HCT116 (cell line): Measurements from ENCODE around the gene PMEPA1. TPM values are rescaled to one million over a fixed set of nuclear protein-coding genes. Genes with fewer than 3 reads are reported as not detected.

ENCODE experiments used
- ATAC-seq: fragments of 200-7000 bp; cut with Tn5 transposase; 2 replicates; pipeline ENCODE4 v1.9.1; 2020; ENCODE audit warnings: mild to moderate bottlenecking, moderate library complexity
- BruUV-seq: library from RNA; stranded (reverse); fragments of 400-500 nt; replicated peaks from 2 replicates; lab custom pipeline; 2021; lab: Mats Ljungman, UMichigan
- CTCF ChIA-PET: fragments of 300-600 bp; sonication (Branson Sonifier 250); formaldehyde crosslinking; loops from one replicate; lab custom pipeline; 2021; ENCODE audit warnings: antibody characterized with exemption; lab: Charles Lee
- POLR2A ChIA-PET: fragments of 300-600, 350-600 bp; sonication (Branson Sonifier 250); formaldehyde crosslinking; loops from one replicate; lab custom pipeline; 2021; ENCODE audit warnings: antibody characterized with exemption; lab: Charles Lee
- RAD21 ChIA-PET, 2 experiments: fragments of 300-600 bp; sonication (Branson Sonifier 250); formaldehyde crosslinking; loops; one replicate each; lab custom pipeline; 2023; ENCODE audit warnings: low total read pairs in 2 of 2; ENCODE audit not compliant: uncharacterized antibody in 2 of 2, unreplicated experiment in 2 of 2, low non-redundant PET in 1 of 2; lab: Charles Lee
- DNase-seq: peaks from one replicate; pipeline ENCODE4 v3.0.0-alpha.2; 2010; ENCODE audit warnings: low read depth, low spot score
- H2AFZ ChIP-seq: fragments of 200-600 bp; shearing (Covaris generic), sonication (generic); 2 replicates; pipeline ENCODE4 v1.6.1; 2017; ENCODE audit warnings: low read depth, mixed run types, mixed read lengths, antibody characterized with exemption, low read length; ENCODE audit not compliant: poor library complexity, severe bottlenecking
- H3K27ac ChIP-seq: 2 replicates; pipeline ENCODE4 v1.5.1; 2012; ENCODE audit warnings: low read depth, low read length
- H3K27me3 ChIP-seq: fragments of 200-600 bp; sonication (generic); 2 replicates; pipeline ENCODE4 v1.6.1; 2016; ENCODE audit warnings: mixed run types, low read length, mixed read lengths; ENCODE audit not compliant: insufficient read depth
- H3K36me3 ChIP-seq, 2 experiments: fragments of 200-500 bp in 1 of 2; fragments of 200-600 bp in 1 of 2; sonication (Bioruptor generic) in 1 of 2; sonication (generic) in 1 of 2; 2 replicates each; pipeline versions ENCODE4 v1.5.1 to v1.6.1; 2014 to 2016; ENCODE audit warnings: low read length in 2 of 2, inconsistent platforms in 1 of 2, mixed read lengths in 1 of 2, mixed run types in 1 of 2; ENCODE audit not compliant: insufficient read depth in 2 of 2, control insufficient read depth in 1 of 2
- H3K4me1 ChIP-seq, 2 experiments: fragments of 200-600 bp in 1 of 2; sonication (generic) in 1 of 2; 2 replicates each; pipeline versions ENCODE4 v1.5.1 to v1.6.1; 2012 to 2017; ENCODE audit warnings: low read length in 2 of 2, inconsistent platforms in 1 of 2, mild to moderate bottlenecking in 1 of 2, mixed read lengths in 1 of 2, mixed run types in 1 of 2, moderate library complexity in 1 of 2; ENCODE audit not compliant: insufficient read depth in 2 of 2, control insufficient read depth in 1 of 2
- H3K4me2 ChIP-seq: fragments of 200-600 bp; sonication (generic); 2 replicates; pipeline ENCODE4 v1.6.1; 2017; ENCODE audit warnings: mixed run types, low read length, mixed read lengths
- H3K4me3 ChIP-seq, 2 experiments: fragments of 200-600 bp in 1 of 2; sonication (generic) in 1 of 2; replicated peaks in 1 of 2; 2 replicates each; pipeline ENCODE4 v1.5.1; 2011 to 2016; ENCODE audit warnings: low read length in 2 of 2, control low read depth in 1 of 2, low read depth in 1 of 2, mild to moderate bottlenecking in 1 of 2, mixed read lengths in 1 of 2, mixed run types in 1 of 2
- H3K79me2 ChIP-seq: fragments of 200-600 bp; sonication (generic); 2 replicates; pipeline ENCODE4 v1.6.1; 2017; ENCODE audit warnings: mild to moderate bottlenecking, mixed run types, low read length, moderate library complexity, mixed read lengths; ENCODE audit not compliant: insufficient read depth
- H3K9ac ChIP-seq: fragments of 200-600 bp; sonication (generic); 2 replicates; pipeline ENCODE4 v1.6.1; 2016; ENCODE audit warnings: low read length, mixed read lengths
- H3K9me2 ChIP-seq: fragments of 200-600 bp; sonication (generic), shearing (Covaris generic); 2 replicates; pipeline ENCODE4 v1.6.1; 2017; ENCODE audit warnings: mixed run types, mild to moderate bottlenecking, moderate library complexity; ENCODE audit not compliant: insufficient read depth
- H3K9me3 ChIP-seq, 2 experiments: fragments of 200-500 bp in 1 of 2; fragments of 200-600 bp in 1 of 2; sonication (Bioruptor generic) in 1 of 2; sonication (generic) in 1 of 2; 2 replicates each; pipeline ENCODE4 v1.6.1; 2014 to 2017; ENCODE audit warnings: low read length in 2 of 2, mixed read lengths in 2 of 2, inconsistent platforms in 1 of 2, low read depth in 1 of 2, mild to moderate bottlenecking in 1 of 2, mixed run types in 1 of 2, moderate library complexity in 1 of 2; ENCODE audit not compliant: control insufficient read depth in 1 of 2, insufficient read depth in 1 of 2
- H4K20me1 ChIP-seq: fragments of 200-600 bp; sonication (generic), shearing (Covaris generic); 2 replicates; pipeline ENCODE4 v1.6.1; 2017; ENCODE audit warnings: mixed run types, mild to moderate bottlenecking, moderate library complexity; ENCODE audit not compliant: insufficient read depth
- ATF3 ChIP-seq: IDR thresholded peaks from 2 replicates; pipeline ENCODE4 v1.6.1; 2012
- CBX3 ChIP-seq: IDR thresholded peaks from 2 replicates; pipeline ENCODE4 v1.6.1; 2012; ENCODE audit warnings: low read depth
- CEBPB ChIP-seq: IDR thresholded peaks from 2 replicates; pipeline ENCODE4 v1.6.1; 2012; ENCODE audit warnings: low read depth
- CTCF ChIP-seq, 3 experiments: fragments of 200-600 bp in 1 of 3; sonication (generic) in 1 of 3; IDR thresholded peaks in 2 of 3; conservative IDR thresholded peaks in 1 of 3; 2 replicates each; pipeline ENCODE4 v1.5.1; 2012 to 2017; ENCODE audit warnings: low read depth in 2 of 3, low read length in 2 of 3, antibody characterized with exemption in 1 of 3, borderline replicate concordance in 1 of 3, control low read depth in 1 of 3, mild to moderate bottlenecking in 1 of 3, mixed read lengths in 1 of 3, mixed run types in 1 of 3, moderate library complexity in 1 of 3; ENCODE audit not compliant: insufficient read depth in 1 of 3
- EGR1 ChIP-seq: IDR thresholded peaks from 2 replicates; pipeline ENCODE4 v1.6.1; 2012; ENCODE audit warnings: low read depth
- ELF1 ChIP-seq: IDR thresholded peaks from 2 replicates; pipeline ENCODE4 v1.6.1; 2012; ENCODE audit warnings: low read depth, borderline replicate concordance
- EZH2phosphoT487 ChIP-seq: fragments of 200-600 bp; IDR thresholded peaks from 2 replicates; pipeline ENCODE4 v1.6.1; 2018; ENCODE audit warnings: antibody characterized with exemption, borderline replicate concordance
- FOSL1 ChIP-seq: IDR thresholded peaks from 2 replicates; pipeline ENCODE4 v1.6.1; 2012; ENCODE audit warnings: low read depth
- JUND ChIP-seq: IDR thresholded peaks from 2 replicates; pipeline ENCODE4 v1.6.1; 2012
- MAX ChIP-seq: IDR thresholded peaks from 2 replicates; pipeline ENCODE4 v1.6.1; 2012
- POLR2A ChIP-seq: IDR thresholded peaks from 2 replicates; pipeline ENCODE4 v1.7.0; 2011; ENCODE audit warnings: borderline replicate concordance; ENCODE audit not compliant: insufficient read depth, insufficient read length; ENCODE audit errors: extremely low read depth
- POLR2AphosphoS5 ChIP-seq: IDR thresholded peaks from 2 replicates; pipeline ENCODE4 v1.6.1; 2011; ENCODE audit warnings: mild to moderate bottlenecking, low read depth, low read length, moderate library complexity
- RAD21 ChIP-seq: IDR thresholded peaks from 2 replicates; pipeline ENCODE4 v1.6.1; 2012; ENCODE audit warnings: low read depth, mild to moderate bottlenecking
- REST ChIP-seq: IDR thresholded peaks from 2 replicates; pipeline ENCODE4 v1.6.1; 2012; ENCODE audit warnings: low read depth
- SRF ChIP-seq: IDR thresholded peaks from 2 replicates; pipeline ENCODE4 v1.6.1; 2012; ENCODE audit warnings: low read depth
- TCF7L2 ChIP-seq: IDR thresholded peaks from 2 replicates; pipeline ENCODE4 v1.7.0; 2011; ENCODE audit warnings: borderline replicate concordance, inconsistent platforms; ENCODE audit not compliant: insufficient read depth, insufficient read length; ENCODE audit errors: extremely low read depth
- YY1 ChIP-seq: IDR thresholded peaks from 2 replicates; pipeline ENCODE4 v1.6.1; 2011; ENCODE audit warnings: low read length, low read depth, moderate library complexity, mild to moderate bottlenecking; ENCODE audit not compliant: insufficient replicate concordance; ENCODE audit errors: extremely low read depth
- ZBTB33 ChIP-seq: IDR thresholded peaks from 2 replicates; pipeline ENCODE4 v1.6.1; 2011; ENCODE audit warnings: mild to moderate bottlenecking, low read length, moderate library complexity; ENCODE audit not compliant: insufficient replicate concordance; ENCODE audit errors: extremely low read depth
- ZFX ChIP-seq: fragments of 450-650 bp; IDR thresholded peaks from 2 replicates; pipeline ENCODE4 v1.6.1; 2017
- ZNF274 ChIP-seq: fragments of 200-500 bp; sonication (Bioruptor generic); IDR thresholded peaks from 2 replicates; pipeline ENCODE4 v1.6.1; 2014; ENCODE audit warnings: mild to moderate bottlenecking, low read depth, low read length, inconsistent platforms
- intact Hi-C: fragments of 100-400 bp; cut with micrococcal nuclease; formaldehyde crosslinking; loops from 2 replicates; pipeline ENCODE4 v1.10.0; 2022
- total RNA-seq: library from RNA; stranded (reverse); gene quantifications from one replicate; pipeline ENCODE4 v1.2.1, GENCODE V29; 2021; ENCODE audit not compliant: unreplicated experiment

The PMEPA1 gene
- total RNA-seq, 1 experiment from 2014 or later: 0.64 TPM

- Histone ChIP-seq H3K4me1 (no peaks in the 10 kb centered on the region), H3K9me2 (no peaks in the 10 kb centered on the region), H4K20me1 (no peaks in the 10 kb centered on the region), H3K27me3 (peaks cover 55% of the 10 kb centered on the region), H3K4me2 (no peak overlapping the region), H3K27ac (no peak overlapping the region), H3K79me2 (no peaks in the 10 kb centered on the region), H3K36me3 (no peaks in the 10 kb centered on the region), H3K9me3 (no peaks in the 10 kb centered on the region), H3K9ac (no peak overlapping the region), H3K4me3 (no peak overlapping the region), H2AFZ (no peak overlapping the region)
- TF ChIP-seq SRF (no peak), POLR2A (no peak), ZFX (no peak), ZBTB33 (no peak), MAX (no peak), EGR1 (no peak), FOSL1 (no peak), ATF3 (no peak), POLR2AphosphoS5 (no peak), CEBPB (no peak), EZH2phosphoT487 (no peak), JUND (no peak), ELF1 (no peak), ZNF274 (no peak), RAD21 (no peak), CTCF (IDR thresholded peaks at IDR 0.05 in 2 of 3, conservative IDR thresholded peaks at IDR 0.05 in 1 of 3; ENCODE audit: borderline replicate concordance in 1 of 3, insufficient read depth in 1 of 3, low read depth in 2 of 3, low read length in 2 of 3) (no peak), CBX3 (no peak), YY1 (no peak), REST (no peak), TCF7L2 (no peak)
- ChIA-PET POLR2A (no interaction called here), RAD21 (no interaction called here), CTCF (no interaction called here)
- DNase-seq: no peak
- intact Hi-C loops: no loop called here
- ATAC-seq: no peak
- BruUV-seq: no TSS peak
Measured at GRCh38 chr20:57734754-57735153, 24.9 kb upstream of the PMEPA1 start.
